ENCODE results near the gene DNAJB8.

DNAJB8 gene

GRCh38 chr3:128452678-128453275, 13.9 kb downstream of the DNAJB8 start:
- Histone ChIP-seq H3K27ac (no peak overlapping the region), H3K4me3 (ENCODE audit: low read depth, low read length) (no peak overlapping the region), H3K36me3 (no peaks in the 10 kb centered on the region), H3K27me3 (ENCODE audit: insufficient read depth, low read depth, severe bottlenecking) (no peaks in the 10 kb centered on the region), H3K9me3 (ENCODE audit: severe bottlenecking) (no peaks in the 10 kb centered on the region)
- no peak for DNase-seq
- TF ChIP-seq CTCF (IDR thresholded peaks at IDR 0.05; ENCODE audit: low read depth, low read length) = no peak

GRCh38 chr3:128452120-128452519, 14.6 kb downstream of the DNAJB8 start:
- DNase-seq = no peak
- no peak overlapping the region for H3K4me3 ChIP-seq (ENCODE audit: low read depth, low read length)
- peaks cover 4% of the 10 kb centered on the region for H3K27me3 ChIP-seq (ENCODE audit: insufficient read depth, low read depth, severe bottlenecking)
- H3K36me3 ChIP-seq = no peaks in the 10 kb centered on the region
- H3K9me3 ChIP-seq (ENCODE audit: severe bottlenecking) = no peaks in the 10 kb centered on the region
- TF ChIP-seq CTCF (IDR thresholded peaks at IDR 0.05; ENCODE audit: low read depth, low read length) = no peak
- H3K27ac ChIP-seq = no peak overlapping the region

GRCh38 chr3:128449111-128449638, 17.5 kb downstream of the DNAJB8 start:
- no peak overlapping the region for H3K4me3 ChIP-seq (ENCODE audit: low read depth, low read length)
- DNase-seq = no peak
- H3K27me3 ChIP-seq (ENCODE audit: insufficient read depth, low read depth, severe bottlenecking) = peaks cover 7% of the 10 kb centered on the region
- no peaks in the 10 kb centered on the region for H3K36me3 ChIP-seq
- H3K27ac ChIP-seq = no peak overlapping the region
- TF ChIP-seq CTCF (IDR thresholded peaks at IDR 0.05; ENCODE audit: low read depth, low read length) = no peak
- H3K9me3 ChIP-seq (ENCODE audit: severe bottlenecking) = no peaks in the 10 kb centered on the region

GRCh38 chr3:128448491-128448890, 18.2 kb downstream of the DNAJB8 start:
- Histone ChIP-seq H3K4me3 (ENCODE audit: low read depth, low read length) (no peak overlapping the region), H3K27ac (no peak overlapping the region), H3K9me3 (ENCODE audit: severe bottlenecking) (no peaks in the 10 kb centered on the region), H3K36me3 (no peaks in the 10 kb centered on the region), H3K27me3 (ENCODE audit: insufficient read depth, low read depth, severe bottlenecking) (peaks cover 10% of the 10 kb centered on the region)
- no peak for DNase-seq
- no peak for TF ChIP-seq CTCF (IDR thresholded peaks at IDR 0.05; ENCODE audit: low read depth, low read length)

GRCh38 chr3:128447561-128448013, 19.1 kb downstream of the DNAJB8 start:
- TF ChIP-seq CTCF (IDR thresholded peaks at IDR 0.05; ENCODE audit: low read depth, low read length) = no peak
- no peaks in the 10 kb centered on the region for H3K36me3 ChIP-seq
- no peaks in the 10 kb centered on the region for H3K9me3 ChIP-seq (ENCODE audit: severe bottlenecking)
- no peak overlapping the region for H3K27ac ChIP-seq
- no peak overlapping the region for H3K4me3 ChIP-seq (ENCODE audit: low read depth, low read length)
- no peak for DNase-seq
- peaks cover 11% of the 10 kb centered on the region for H3K27me3 ChIP-seq (ENCODE audit: insufficient read depth, low read depth, severe bottlenecking)

- H3K27ac ChIP-seq = no peak overlapping the region
- H3K27me3 ChIP-seq (ENCODE audit: insufficient read depth, low read depth, severe bottlenecking) = peaks cover 11% of the 10 kb centered on the region
- TF ChIP-seq CTCF (IDR thresholded peaks at IDR 0.05; ENCODE audit: low read depth, low read length) = no peak
- H3K36me3 ChIP-seq = no peaks in the 10 kb centered on the region
- DNase-seq = no peak
- H3K4me3 ChIP-seq (ENCODE audit: low read depth, low read length) = no peak overlapping the region
- no peaks in the 10 kb centered on the region for H3K9me3 ChIP-seq (ENCODE audit: severe bottlenecking)
Measured at GRCh38 chr3:128446821-128447220, 19.9 kb downstream of the DNAJB8 start.
